Psoas muscle (tissue), 8 donors: ENCODE results near the gene THNSL1. TPM values are rescaled to one million over a fixed set of nuclear protein-coding genes. Genes with fewer than 3 reads are reported as not detected.

Experiments
- ATAC-seq, 4 donors: fragments of 200-7000 bp; cut with Tn5 transposase; one replicate each; pipeline ENCODE4 v1.9.1; 2020; ENCODE audit warnings: moderate library complexity in 3 of 4, mild to moderate bottlenecking in 2 of 4
- DNase-seq, 2 donors: peaks; one replicate each; pipeline ENCODE4 v3.0.0-alpha.2; 2020
- H3K27ac ChIP-seq: fragments of 200-600 bp; one replicate; pipeline ENCODE4 v1.8.0; 2022
- H3K27me3 ChIP-seq, 3 donors: fragments of 200-600 bp in 1 of 3; one replicate each; pipeline versions ENCODE4 v1.6.1 to v1.8.0; 2013 to 2022; ENCODE audit warnings: low read length in 2 of 3, mild to moderate bottlenecking in 2 of 3, moderate library complexity in 1 of 3; ENCODE audit not compliant: insufficient read depth in 3 of 3
- H3K36me3 ChIP-seq, 2 donors: fragments of 200-600 bp in 1 of 2; one replicate each; pipeline versions ENCODE4 v1.6.1 to v1.8.0; 2013 to 2022; ENCODE audit warnings: low read depth in 1 of 2, mild to moderate bottlenecking in 1 of 2, moderate library complexity in 1 of 2; ENCODE audit not compliant: insufficient read depth in 1 of 2
- H3K4me1 ChIP-seq: fragments of 200-600 bp; one replicate; pipeline ENCODE4 v1.8.0; 2022
- H3K4me3 ChIP-seq: fragments of 200-600 bp; one replicate; pipeline ENCODE4 v1.8.0; 2022; ENCODE audit warnings: mild to moderate bottlenecking
- H3K9me3 ChIP-seq: fragments of 200-600 bp; one replicate; pipeline ENCODE4 v1.8.0; 2022
- CTCF ChIP-seq: fragments of 200-600 bp; IDR thresholded peaks from one replicate; pipeline ENCODE4 v1.8.0; 2022; ENCODE audit warnings: antibody characterized with exemption
- WGBS, 3 donors: extraction: QIAGEN DNeasy Blood & Tissue Kit; methylation state at CpG; one replicate each; pipeline versions ENCODE4 v1.1.6 to v1.1.7; 2013; 5-methylcytosine and 5-hydroxymethylcytosine counted together
- intact Hi-C, 2 donors: fragments of 100-400 bp; cut with DNase I; formaldehyde crosslinking; loops; one replicate each; pipeline versions ENCODE4 v1.11.0 to v1.14.2; 2022
- polyA plus RNA-seq, 3 donors: library from polyadenylated mRNA; stranded (reverse); fragments of 200-250 nt; gene quantifications; one replicate each; pipeline ENCODE4 v1.2.3, GENCODE V29; 2013
- total RNA-seq, 4 donors: library from RNA; stranded (reverse); fragmentation: NEBNext Ultra II Directional in 2 of 4; extraction: Animal tissue kit (Norgen Biotek cat#: 25700) in 2 of 4; gene quantifications; one replicate each; pipeline versions ENCODE4 v1.2.1 to v1.2.4, GENCODE V29; 2021 to 2023
- donor health status: healthy with polysubstance abuse.
- donor health status: DM: no; HTN: no; CAD: no; lungs with moderate emphysema.
- donor health status: Bipolar disorder and iron deficiency.
- donor health status: healthy.
- donor health status: DM: yes; HTN: yes; CAD: no.
- donor health status: DM: no; HTN: no; CAD: no.
- donor health status: DM: no; HTN: no; CAD: no.
- donor health status: DM: yes; HTN: yes; CAD: no.

THNSL1 gene
- total and polyA plus RNA-seq, 7 donors: 2.0 to 8.7 (median 3.2) TPM

GRCh38 chr10:25063157-25063556 is 46.7 kb downstream of the THNSL1 start:
- DNase-seq (no peak), ATAC-seq (no peak)
- TF ChIP-seq CTCF: no peak
- H3K9me3 ChIP-seq: no peaks in the 10 kb centered on the region
- intact Hi-C loops: no loop called here
- no peaks in the 10 kb centered on the region for H3K4me1 ChIP-seq
- H3K36me3 ChIP-seq: no peaks in the 10 kb centered on the region
- H3K27me3 ChIP-seq: no peaks in the 10 kb centered on the region
- no peak overlapping the region for H3K4me3 ChIP-seq
- 93 to 100% (median 95%) methylated on average over 1 of the region's 1 CpG for WGBS, 3 donors
- H3K27ac ChIP-seq: no peak overlapping the region

DNA sequence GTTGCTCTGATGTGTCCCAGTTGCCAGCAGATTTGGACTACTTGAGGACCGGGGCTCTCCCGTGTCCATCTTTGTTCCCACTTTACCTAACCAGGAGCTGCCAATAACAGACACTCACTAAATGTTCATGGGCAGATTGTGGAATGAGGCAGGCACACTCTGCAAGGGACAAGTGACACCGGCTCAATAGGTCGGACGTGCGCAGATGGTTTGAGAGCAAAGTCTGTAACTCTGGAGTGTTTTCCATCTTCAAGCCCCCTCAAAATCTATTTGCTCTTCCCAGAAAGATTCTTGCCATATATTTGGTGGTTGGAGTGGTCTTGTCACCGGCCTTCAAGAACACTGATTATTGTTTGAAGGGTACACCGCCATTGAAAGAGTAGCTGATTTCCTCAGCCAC is 47.2 kb downstream of the THNSL1 start:
- DNase-seq (no peak), ATAC-seq (no peak)
- Histone ChIP-seq H3K36me3 (no peaks in the 10 kb centered on the region), H3K4me3 (no peak overlapping the region), H3K27me3 (no peaks in the 10 kb centered on the region), H3K4me1 (no peaks in the 10 kb centered on the region), H3K9me3 (no peaks in the 10 kb centered on the region), H3K27ac (no peak overlapping the region)
- no peak for TF ChIP-seq CTCF
- intact Hi-C loops: no loop called here
- WGBS, 3 donors: 92 to 96% (median 92%) methylated on average over 8 of the region's 8 CpGs

GRCh38 chr10:25064401-25064800 is 48.0 kb downstream of the THNSL1 start:
- DNase-seq: no peak
- Histone ChIP-seq H3K27me3 (no peaks in the 10 kb centered on the region), H3K4me3 (no peak overlapping the region), H3K27ac (no peak overlapping the region), H3K9me3 (no peaks in the 10 kb centered on the region), H3K4me1 (no peaks in the 10 kb centered on the region), H3K36me3 (no peaks in the 10 kb centered on the region)
- TF ChIP-seq CTCF: no peak
- 79 to 94% (median 93%) methylated on average over 2 of the region's 2 CpGs for WGBS, 3 donors
- intact Hi-C loops: no loop called here
- ATAC-seq: no peak

DNA sequence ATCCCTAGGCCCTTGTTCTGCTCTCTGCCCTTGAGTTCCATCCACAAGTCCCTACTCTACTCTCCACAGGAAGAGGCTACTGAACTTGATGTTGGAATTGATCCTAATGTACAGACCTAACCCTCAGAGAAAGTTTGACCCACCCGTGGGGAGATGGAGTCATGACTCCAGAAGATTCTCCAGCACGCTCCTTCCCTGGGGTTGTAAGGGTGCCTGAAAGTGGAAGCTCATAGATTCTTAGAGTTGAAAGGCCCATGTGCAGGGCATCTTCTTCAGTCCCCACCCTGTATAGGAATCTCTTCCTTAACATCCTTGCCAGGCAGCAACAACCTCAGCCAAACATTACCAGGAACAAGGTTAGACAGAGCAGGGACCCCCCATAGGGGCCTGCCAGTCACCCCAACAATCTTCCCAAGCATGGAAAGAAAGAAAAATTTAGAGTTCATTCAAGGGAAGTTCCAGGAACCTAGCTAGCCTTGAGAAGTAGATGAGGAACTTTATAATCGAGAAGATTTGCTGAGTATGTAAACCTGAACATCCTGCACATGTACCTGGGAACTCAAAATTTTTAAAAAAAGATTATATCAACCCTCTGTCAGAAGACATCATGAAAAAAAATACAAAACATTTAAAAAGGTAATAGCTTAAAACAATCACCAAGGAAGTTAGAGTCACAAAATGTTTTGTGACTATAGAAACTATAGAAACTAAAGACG is 49.5 kb downstream of the THNSL1 start:
- Histone ChIP-seq H3K27ac (no peak overlapping the region), H3K4me3 (no peak overlapping the region), H3K9me3 (no peaks in the 10 kb centered on the region), H3K4me1 (no peaks in the 10 kb centered on the region), H3K36me3 (no peaks in the 10 kb centered on the region), H3K27me3 (no peaks in the 10 kb centered on the region)
- no peak for DNase-seq
- no peak for ATAC-seq
- WGBS, 3 donors: 91 to 98% (median 92%) methylated on average over 4 of the region's 4 CpGs
- TF ChIP-seq CTCF: no peak
- intact Hi-C loops: no loop called here
